Lower lobe of right lung (tissue), 2 donors: Measurements from ENCODE around the gene R3HDM2. TPM values are rescaled to one million over a fixed set of nuclear protein-coding genes. Genes with fewer than 3 reads are reported as not detected.
"Not testable (repeated sequence)": the region's sequence is repeated elsewhere in the genome, so short reads cannot be mapped to it uniquely, and the experiment has no call there.

Source experiments
- ATAC-seq, 2 donors: fragments of 200-7000 bp; cut with Tn5 transposase; one replicate each; pipeline ENCODE4 v1.9.1; 2020 to 2022; ENCODE audit warnings: mild to moderate bottlenecking in 2 of 2, moderate library complexity in 2 of 2
- DNase-seq: peaks from one replicate; pipeline ENCODE4 v3.0.0-alpha.2; 2020
- H3K27ac ChIP-seq: fragments of 200-600 bp; one replicate; pipeline ENCODE4 v1.8.0; 2022
- H3K27me3 ChIP-seq: fragments of 200-600 bp; one replicate; pipeline ENCODE4 v1.8.0; 2022; ENCODE audit warnings: low read depth
- H3K36me3 ChIP-seq: fragments of 200-600 bp; one replicate; pipeline ENCODE4 v1.8.0; 2022; ENCODE audit warnings: mild to moderate bottlenecking
- H3K4me1 ChIP-seq: fragments of 200-600 bp; one replicate; pipeline ENCODE4 v1.8.0; 2022
- H3K4me3 ChIP-seq: fragments of 200-600 bp; one replicate; pipeline ENCODE4 v1.8.0; 2022; ENCODE audit warnings: mild to moderate bottlenecking
- H3K9me3 ChIP-seq: fragments of 200-600 bp; one replicate; pipeline ENCODE4 v1.8.0; 2022
- intact Hi-C: fragments of 100-400 bp; cut with DNase I; formaldehyde crosslinking; loops from one replicate; pipeline ENCODE4 v1.11.0; 2022
- total RNA-seq: library from RNA; stranded (reverse); fragmentation: NEBNext Ultra II Directional; extraction: Animal tissue kit (Norgen Biotek cat#: 25700); gene quantifications from one replicate; pipeline ENCODE4 v1.2.1, GENCODE V29; 2021
- TF ChIP-seq, protein P1 (sequence below): fragments of 200-600 bp; IDR thresholded peaks from one replicate; pipeline ENCODE4 v1.8.0; 2022; ENCODE audit warnings: antibody characterized with exemption, mild to moderate bottlenecking
- donor health status: DM: no; HTN: yes; CAD: no; lungs with severe emphysema.

Gene R3HDM2
- total RNA-seq, 1 donor from 2014 or later, result 79.3 TPM

DNA sequence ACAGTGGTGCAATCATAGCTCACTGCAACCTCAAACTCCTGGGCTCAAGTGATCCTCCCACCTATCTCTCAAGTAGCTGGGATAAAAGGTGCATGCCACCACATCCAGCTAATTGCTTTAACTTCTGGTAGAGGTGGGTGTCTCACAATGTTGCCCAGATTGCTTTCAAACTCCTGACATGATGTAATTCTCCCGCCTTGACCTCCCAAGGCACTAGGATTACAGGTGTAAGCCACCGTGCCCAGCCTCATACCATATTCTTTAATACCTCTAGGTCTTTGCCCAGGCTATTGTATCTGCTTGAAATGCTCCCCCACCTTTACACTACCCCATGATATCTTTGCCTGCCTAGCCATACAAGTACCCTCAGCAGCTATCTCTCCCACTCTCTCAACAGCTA is 11.3 kb downstream of the R3HDM2 start:
- Histone ChIP-seq H3K4me3 (no peak overlapping the region), H3K27ac (no peak overlapping the region), H3K36me3 (peaks cover 24% of the 10 kb centered on the region), H3K27me3 (no peaks in the 10 kb centered on the region), H3K4me1 (no peaks in the 10 kb centered on the region), H3K9me3 (no peaks in the 10 kb centered on the region)
- DNase-seq (no peak), ATAC-seq (no peak)
- TF ChIP-seq, protein P1, sequence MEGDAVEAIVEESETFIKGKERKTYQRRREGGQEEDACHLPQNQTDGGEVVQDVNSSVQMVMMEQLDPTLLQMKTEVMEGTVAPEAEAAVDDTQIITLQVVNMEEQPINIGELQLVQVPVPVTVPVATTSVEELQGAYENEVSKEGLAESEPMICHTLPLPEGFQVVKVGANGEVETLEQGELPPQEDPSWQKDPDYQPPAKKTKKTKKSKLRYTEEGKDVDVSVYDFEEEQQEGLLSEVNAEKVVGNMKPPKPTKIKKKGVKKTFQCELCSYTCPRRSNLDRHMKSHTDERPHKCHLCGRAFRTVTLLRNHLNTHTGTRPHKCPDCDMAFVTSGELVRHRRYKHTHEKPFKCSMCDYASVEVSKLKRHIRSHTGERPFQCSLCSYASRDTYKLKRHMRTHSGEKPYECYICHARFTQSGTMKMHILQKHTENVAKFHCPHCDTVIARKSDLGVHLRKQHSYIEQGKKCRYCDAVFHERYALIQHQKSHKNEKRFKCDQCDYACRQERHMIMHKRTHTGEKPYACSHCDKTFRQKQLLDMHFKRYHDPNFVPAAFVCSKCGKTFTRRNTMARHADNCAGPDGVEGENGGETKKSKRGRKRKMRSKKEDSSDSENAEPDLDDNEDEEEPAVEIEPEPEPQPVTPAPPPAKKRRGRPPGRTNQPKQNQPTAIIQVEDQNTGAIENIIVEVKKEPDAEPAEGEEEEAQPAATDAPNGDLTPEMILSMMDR, result no peak
- intact Hi-C loops, result no loop called here

DNA sequence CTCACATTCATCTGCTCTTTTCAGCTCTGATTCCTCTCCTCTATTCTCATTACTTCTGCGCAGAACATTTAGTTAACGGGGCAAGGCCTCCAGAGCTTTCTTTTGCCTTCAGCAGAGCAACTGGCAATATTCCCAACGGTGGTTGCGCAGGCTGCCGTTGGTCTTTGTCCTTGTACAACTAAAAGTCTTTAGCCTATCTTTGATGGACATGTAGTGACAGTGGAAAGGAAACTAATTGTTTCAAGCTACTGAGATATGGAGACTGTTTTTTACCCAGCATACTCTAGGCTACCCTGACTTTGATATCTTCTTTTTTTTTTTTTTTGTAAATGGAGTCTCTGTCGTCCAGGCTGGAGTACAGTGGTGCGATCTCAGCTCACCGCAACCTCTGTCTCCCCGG is 12.6 kb downstream of the R3HDM2 start:
- TF ChIP-seq, protein P1, result no peak
- no peak for DNase-seq
- no peak for ATAC-seq
- Histone ChIP-seq H3K4me1 (no peaks in the 10 kb centered on the region), H3K36me3 (peaks cover 18% of the 10 kb centered on the region), H3K27ac (no peak overlapping the region), H3K9me3 (no peaks in the 10 kb centered on the region), H3K27me3 (no peaks in the 10 kb centered on the region), H3K4me3 (no peak overlapping the region)
- intact Hi-C loops, result no loop called here

DNA sequence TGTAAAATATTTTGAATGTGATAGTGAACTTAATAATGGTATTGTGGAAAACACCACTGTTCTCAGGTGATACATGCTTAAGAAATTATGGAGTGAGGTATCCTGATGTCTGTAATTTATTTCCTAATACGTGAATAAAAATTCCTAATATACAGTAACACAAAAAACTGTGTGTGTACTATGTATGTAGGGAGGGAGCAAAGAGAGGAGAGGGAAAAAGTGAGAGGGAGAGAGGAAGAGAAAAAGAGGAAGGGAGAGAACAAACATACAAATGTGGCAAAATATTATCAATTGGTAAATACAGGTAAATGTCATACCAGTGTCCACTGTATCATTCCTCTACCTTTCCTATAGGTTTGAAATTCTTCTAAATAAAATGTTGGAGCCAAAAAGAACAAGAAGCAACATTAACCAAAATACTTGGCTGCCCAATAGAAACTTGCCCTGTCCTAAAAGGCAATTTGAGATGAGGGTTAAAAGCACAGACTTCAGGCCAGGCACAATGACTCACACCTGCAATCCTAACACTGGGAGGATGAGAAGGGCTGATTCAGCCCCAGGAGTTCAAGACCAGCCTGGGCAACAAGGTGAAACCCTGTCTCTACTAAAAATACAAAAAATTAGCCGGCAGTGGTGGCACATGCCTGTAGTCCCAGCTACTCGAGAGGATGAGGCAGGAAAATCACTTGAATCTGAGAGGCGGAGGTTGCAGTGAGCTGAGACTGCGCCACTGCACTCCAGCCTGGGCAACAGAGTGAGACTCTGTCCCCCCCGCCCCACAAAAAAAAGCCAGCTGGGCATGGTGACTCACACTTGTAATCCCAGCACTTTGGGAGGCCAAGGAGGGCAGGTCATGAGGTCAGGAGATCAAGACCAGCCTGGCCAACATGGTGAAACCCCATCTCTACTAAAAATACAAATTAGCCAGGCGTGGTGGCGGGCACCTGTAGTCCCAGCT is 14.5 kb downstream of the R3HDM2 start:
- Histone ChIP-seq H3K27ac (no peak overlapping the region), H3K9me3 (no peaks in the 10 kb centered on the region), H3K4me1 (no peaks in the 10 kb centered on the region), H3K36me3 (peaks cover 1% of the 10 kb centered on the region), H3K27me3 (no peaks in the 10 kb centered on the region), H3K4me3 (no peak overlapping the region)
- intact Hi-C loops, result no loop called here
- DNase-seq, result no peak
- peak in 1 of 2 donors; percentile 33 for ATAC-seq
- TF ChIP-seq, protein P1, result no peak

DNA sequence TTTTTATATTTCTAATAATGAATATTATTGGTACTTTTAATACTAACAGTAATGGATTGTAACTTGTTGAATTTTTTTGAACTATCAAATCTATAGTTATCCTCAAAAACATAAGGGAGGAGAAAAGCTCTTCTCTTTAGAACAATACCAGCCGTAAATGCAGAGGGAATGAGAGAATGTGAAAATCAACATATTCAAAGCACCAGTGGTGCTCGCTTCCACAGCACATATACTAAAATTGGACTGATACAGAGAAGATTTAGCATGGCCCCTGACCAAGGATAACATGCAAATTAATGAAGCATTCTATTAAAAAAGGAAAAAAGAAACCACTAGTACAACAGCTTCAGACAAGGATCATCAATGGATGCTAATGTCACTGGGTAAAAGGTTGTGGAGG is 15.8 kb downstream of the R3HDM2 start:
- ATAC-seq, result no peak

DNA sequence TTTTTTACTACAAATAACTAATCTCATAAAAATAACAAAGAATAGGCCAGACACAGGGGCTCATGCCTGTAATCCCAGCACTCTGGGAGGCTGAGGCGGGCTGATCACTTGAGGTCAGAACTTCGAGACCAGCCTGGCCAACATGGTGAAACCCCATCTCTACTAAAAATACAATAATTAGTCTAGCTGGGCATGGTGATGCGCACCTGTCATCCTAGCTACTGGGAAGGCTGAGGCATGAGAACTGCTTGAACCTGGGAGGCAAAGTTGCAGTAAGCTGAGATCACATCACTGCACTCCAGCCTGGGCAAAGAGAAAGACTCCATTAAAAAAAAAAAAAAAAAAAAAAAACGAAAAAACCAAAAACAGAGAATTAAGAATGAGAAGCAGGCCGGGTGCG is 16.7 kb downstream of the R3HDM2 start:
- H3K27ac ChIP-seq, ATAC-seq, intact Hi-C loops, H3K36me3 ChIP-seq, DNase-seq, H3K9me3 ChIP-seq, H3K4me3 ChIP-seq, H3K4me1 ChIP-seq, H3K27me3 ChIP-seq: not testable (repeated sequence)

More for the DNA sequence above, 15.8 kb downstream of the R3HDM2 start:
- intact Hi-C loops, result no loop called here
- Histone ChIP-seq H3K4me1 (no peaks in the 10 kb centered on the region), H3K27me3 (no peaks in the 10 kb centered on the region), H3K4me3 (no peak overlapping the region), H3K9me3 (no peaks in the 10 kb centered on the region), H3K27ac (no peak overlapping the region), H3K36me3 (no peaks in the 10 kb centered on the region)
- TF ChIP-seq, protein P1, result no peak
- no peak for DNase-seq

DNA sequence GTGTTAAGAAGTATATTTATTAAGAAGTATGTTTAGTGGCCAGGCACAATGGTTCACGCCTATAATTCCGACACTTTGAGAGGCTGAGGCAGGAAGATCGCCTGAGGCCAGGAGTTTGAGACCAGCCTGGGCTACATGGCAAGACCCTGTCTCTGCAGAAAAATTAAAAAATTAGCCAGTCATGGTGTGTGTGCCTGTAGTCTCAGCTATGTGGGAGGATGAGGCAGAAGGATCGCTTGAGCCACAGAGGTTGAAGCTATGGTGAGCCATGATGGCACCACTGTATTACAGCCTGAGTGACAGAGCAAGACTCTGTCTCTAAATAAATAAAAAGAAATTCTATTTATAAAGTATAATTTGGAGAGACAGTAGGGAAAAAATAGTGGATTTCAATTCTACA is 20.3 kb downstream of the R3HDM2 start:
- TF ChIP-seq, protein P1, result no peak
- no peaks in the 10 kb centered on the region for H3K4me1 ChIP-seq
- H3K9me3 ChIP-seq, result no peaks in the 10 kb centered on the region
- no peak overlapping the region for H3K27ac ChIP-seq
- H3K36me3 ChIP-seq, result no peaks in the 10 kb centered on the region
- no peaks in the 10 kb centered on the region for H3K27me3 ChIP-seq
- no peak overlapping the region for H3K4me3 ChIP-seq
- intact Hi-C loops, result no loop called here
- DNase-seq (no peak), ATAC-seq (no peak)
